ENCODE results near the gene TAPT1. TPM values are rescaled to one million over a fixed set of nuclear protein-coding genes. Genes with fewer than 3 reads are reported as not detected.
A peak's percentile ranks its signal among the peaks of the same experiment; 100 is the strongest.
"Not testable (repeated sequence)": the region's sequence is repeated elsewhere in the genome, so short reads cannot be mapped to it uniquely, and the experiment has no call there.

Gene TAPT1
- total RNA-seq, 1 experiment from 2014 or later = 39.1 TPM

GRCh38 chr4:16204505-16204904 is 21.8 kb downstream of the TAPT1 start:
- H3K79me2 ChIP-seq (ENCODE audit: low read length) = no peaks in the 10 kb centered on the region
- no peak overlapping the region for H3K9ac ChIP-seq (ENCODE audit: low read length)
- H3K9me3 ChIP-seq (ENCODE audit: low read length) = no peaks in the 10 kb centered on the region
- H3K9me2 ChIP-seq (replicated peaks; ENCODE audit: insufficient read depth, low read length) = no peaks in the 10 kb centered on the region
- peak overlapping the region; percentile 57 for H3K4me2 ChIP-seq (ENCODE audit: low read depth, low read length, poor library complexity, severe bottlenecking)
- H2AFZ ChIP-seq (ENCODE audit: low read length) = no peak overlapping the region
- DNase-seq = no peak
- H3K36me3 ChIP-seq (ENCODE audit: insufficient read depth, low read length) = no peaks in the 10 kb centered on the region
- no peak overlapping the region for H3K27ac ChIP-seq (ENCODE audit: low read length)
- H3K4me1 ChIP-seq (ENCODE audit: low read length) = peaks cover 25% of the 10 kb centered on the region
- no peaks in the 10 kb centered on the region for H3K27me3 ChIP-seq (ENCODE audit: low read length)
- H4K20me1 ChIP-seq (ENCODE audit: insufficient read depth, low read depth, low read length) = peaks cover 19% of the 10 kb centered on the region
- no peak overlapping the region for H3K4me3 ChIP-seq (ENCODE audit: low read length)

- H2AFZ ChIP-seq (ENCODE audit: low read length) = no peak overlapping the region
- no peak overlapping the region for H3K4me3 ChIP-seq (ENCODE audit: low read length)
- H3K4me1 ChIP-seq (ENCODE audit: low read length) = peaks cover 25% of the 10 kb centered on the region
- no peak overlapping the region for H3K9ac ChIP-seq (ENCODE audit: low read length)
- H3K36me3 ChIP-seq (ENCODE audit: insufficient read depth, low read length) = no peaks in the 10 kb centered on the region
- no peaks in the 10 kb centered on the region for H3K9me3 ChIP-seq (ENCODE audit: low read length)
- H3K9me2 ChIP-seq (replicated peaks; ENCODE audit: insufficient read depth, low read length) = no peaks in the 10 kb centered on the region
- DNase-seq = no peak
- H3K4me2 ChIP-seq (ENCODE audit: low read depth, low read length, poor library complexity, severe bottlenecking) = no peak overlapping the region
- H3K27me3 ChIP-seq (ENCODE audit: low read length) = no peaks in the 10 kb centered on the region
- no peak overlapping the region for H3K27ac ChIP-seq (ENCODE audit: low read length)
- H4K20me1 ChIP-seq (ENCODE audit: insufficient read depth, low read depth, low read length) = peaks cover 15% of the 10 kb centered on the region
- no peaks in the 10 kb centered on the region for H3K79me2 ChIP-seq (ENCODE audit: low read length)
Measured at GRCh38 chr4:16203083-16203482, 23.2 kb downstream of the TAPT1 start.

- no peak overlapping the region for H3K4me3 ChIP-seq (ENCODE audit: low read length)
- no peak overlapping the region for H3K4me2 ChIP-seq (ENCODE audit: low read depth, low read length, poor library complexity, severe bottlenecking)
- no peaks in the 10 kb centered on the region for H3K9me3 ChIP-seq (ENCODE audit: low read length)
- DNase-seq = no peak
- no peak overlapping the region for H3K27ac ChIP-seq (ENCODE audit: low read length)
- H3K27me3 ChIP-seq (ENCODE audit: low read length) = no peaks in the 10 kb centered on the region
- no peaks in the 10 kb centered on the region for H3K79me2 ChIP-seq (ENCODE audit: low read length)
- H2AFZ ChIP-seq (ENCODE audit: low read length) = no peak overlapping the region
- H3K4me1 ChIP-seq (ENCODE audit: low read length) = peaks cover 25% of the 10 kb centered on the region
- no peak overlapping the region for H3K9ac ChIP-seq (ENCODE audit: low read length)
- peaks cover 15% of the 10 kb centered on the region for H4K20me1 ChIP-seq (ENCODE audit: insufficient read depth, low read depth, low read length)
- no peaks in the 10 kb centered on the region for H3K9me2 ChIP-seq (replicated peaks; ENCODE audit: insufficient read depth, low read length)
- H3K36me3 ChIP-seq (ENCODE audit: insufficient read depth, low read length) = no peaks in the 10 kb centered on the region
Measured at GRCh38 chr4:16202598-16202997, 23.7 kb downstream of the TAPT1 start.

GRCh38 chr4:16199093-16199492 is 27.2 kb downstream of the TAPT1 start:
- Histone ChIP-seq H3K4me1 (ENCODE audit: low read length) (peaks cover 11% of the 10 kb centered on the region), H3K4me3 (ENCODE audit: low read length) (no peak overlapping the region), H3K9ac (ENCODE audit: low read length) (no peak overlapping the region), H3K36me3 (ENCODE audit: insufficient read depth, low read length) (no peaks in the 10 kb centered on the region), H4K20me1 (ENCODE audit: insufficient read depth, low read depth, low read length) (no peaks in the 10 kb centered on the region), H3K27me3 (ENCODE audit: low read length) (no peaks in the 10 kb centered on the region), H3K79me2 (ENCODE audit: low read length) (no peaks in the 10 kb centered on the region), H3K9me3 (ENCODE audit: low read length) (no peaks in the 10 kb centered on the region), H3K4me2 (ENCODE audit: low read depth, low read length, poor library complexity, severe bottlenecking) (no peak overlapping the region), H3K9me2 (replicated peaks; ENCODE audit: insufficient read depth, low read length) (no peaks in the 10 kb centered on the region), H3K27ac (ENCODE audit: low read length) (no peak overlapping the region), H2AFZ (ENCODE audit: low read length) (no peak overlapping the region)
- peak; percentile 61 for DNase-seq

- no peaks in the 10 kb centered on the region for H4K20me1 ChIP-seq (ENCODE audit: insufficient read depth, low read depth, low read length)
- H3K27me3 ChIP-seq (ENCODE audit: low read length) = no peaks in the 10 kb centered on the region
- no peaks in the 10 kb centered on the region for H3K9me2 ChIP-seq (replicated peaks; ENCODE audit: insufficient read depth, low read length)
- no peak overlapping the region for H3K9ac ChIP-seq (ENCODE audit: low read length)
- H2AFZ ChIP-seq (ENCODE audit: low read length) = no peak overlapping the region
- DNase-seq = no peak
- H3K4me3 ChIP-seq (ENCODE audit: low read length) = no peak overlapping the region
- H3K79me2 ChIP-seq (ENCODE audit: low read length) = no peaks in the 10 kb centered on the region
- no peak overlapping the region for H3K4me2 ChIP-seq (ENCODE audit: low read depth, low read length, poor library complexity, severe bottlenecking)
- H3K27ac ChIP-seq (ENCODE audit: low read length) = no peak overlapping the region
- H3K4me1 ChIP-seq (ENCODE audit: low read length) = peaks cover 11% of the 10 kb centered on the region
- H3K36me3 ChIP-seq (ENCODE audit: insufficient read depth, low read length) = no peaks in the 10 kb centered on the region
- H3K9me3 ChIP-seq (ENCODE audit: low read length) = no peaks in the 10 kb centered on the region
Measured at GRCh38 chr4:16197876-16198665, 28.2 kb downstream of the TAPT1 start.

GRCh38 chr4:16196482-16197393 is 29.5 kb downstream of the TAPT1 start:
- Histone ChIP-seq H3K27me3 (ENCODE audit: low read length) (no peaks in the 10 kb centered on the region), H3K9me3 (ENCODE audit: low read length) (no peaks in the 10 kb centered on the region), H3K4me1 (ENCODE audit: low read length) (peaks cover 11% of the 10 kb centered on the region), H3K9ac (ENCODE audit: low read length) (no peak overlapping the region), H2AFZ (ENCODE audit: low read length) (no peak overlapping the region), H3K79me2 (ENCODE audit: low read length) (no peaks in the 10 kb centered on the region), H3K36me3 (ENCODE audit: insufficient read depth, low read length) (no peaks in the 10 kb centered on the region), H3K9me2 (replicated peaks; ENCODE audit: insufficient read depth, low read length) (no peaks in the 10 kb centered on the region), H3K4me2 (ENCODE audit: low read depth, low read length, poor library complexity, severe bottlenecking) (peak overlapping the region; percentile 31), H4K20me1 (ENCODE audit: insufficient read depth, low read depth, low read length) (no peaks in the 10 kb centered on the region), H3K4me3 (ENCODE audit: low read length) (no peak overlapping the region), H3K27ac (ENCODE audit: low read length) (no peak overlapping the region)
- DNase-seq = peak; percentile 54

- Histone ChIP-seq H3K4me1 (ENCODE audit: low read length) (peaks cover 11% of the 10 kb centered on the region), H3K9me3 (ENCODE audit: low read length) (no peaks in the 10 kb centered on the region), H3K27me3 (ENCODE audit: low read length) (no peaks in the 10 kb centered on the region), H4K20me1 (ENCODE audit: insufficient read depth, low read depth, low read length) (no peaks in the 10 kb centered on the region), H3K36me3 (ENCODE audit: insufficient read depth, low read length) (no peaks in the 10 kb centered on the region), H3K4me3 (ENCODE audit: low read length) (no peak overlapping the region), H3K79me2 (ENCODE audit: low read length) (no peaks in the 10 kb centered on the region), H2AFZ (ENCODE audit: low read length) (no peak overlapping the region), H3K27ac (ENCODE audit: low read length) (no peak overlapping the region), H3K4me2 (ENCODE audit: low read depth, low read length, poor library complexity, severe bottlenecking) (no peak overlapping the region), H3K9ac (ENCODE audit: low read length) (no peak overlapping the region), H3K9me2 (replicated peaks; ENCODE audit: insufficient read depth, low read length) (no peaks in the 10 kb centered on the region)
- DNase-seq = no peak
Measured at GRCh38 chr4:16195209-16195608, 31.1 kb downstream of the TAPT1 start.

GRCh38 chr4:16194798-16195197 is 31.5 kb downstream of the TAPT1 start:
- H3K9me3 ChIP-seq (ENCODE audit: low read length); H2AFZ ChIP-seq (ENCODE audit: low read length); H3K27ac ChIP-seq (ENCODE audit: low read length); H3K79me2 ChIP-seq (ENCODE audit: low read length); DNase-seq; H3K9me2 ChIP-seq (replicated peaks; ENCODE audit: insufficient read depth, low read length); H3K4me3 ChIP-seq (ENCODE audit: low read length); H4K20me1 ChIP-seq (ENCODE audit: insufficient read depth, low read depth, low read length); H3K27me3 ChIP-seq (ENCODE audit: low read length); H3K36me3 ChIP-seq (ENCODE audit: insufficient read depth, low read length); H3K9ac ChIP-seq (ENCODE audit: low read length); H3K4me2 ChIP-seq (ENCODE audit: low read depth, low read length, poor library complexity, severe bottlenecking): not testable (repeated sequence)
- peaks cover 11% of the 10 kb centered on the region for H3K4me1 ChIP-seq (ENCODE audit: low read length)
